ENCODE results near the gene PTPN20.

GRCh38 chr10:47040681-47041080 lies 129.5 kb downstream of the PTPN20 start:
- TF ChIP-seq CREB1 (IDR thresholded peaks at IDR 0.05; ENCODE audit: low read depth) (no peak), MAX (IDR thresholded peaks at IDR 0.05) (no peak), NFIC (IDR thresholded peaks at IDR 0.05) (no peak), RAD21 (IDR thresholded peaks at IDR 0.05; ENCODE audit: low read depth) (no peak), TAF1 (IDR thresholded peaks at IDR 0.05; ENCODE audit: low read depth) (no peak), CEBPB (IDR thresholded peaks at IDR 0.05) (no peak), YY1 (IDR thresholded peaks at IDR 0.05; ENCODE audit: low read depth) (no peak), EGR1 (IDR thresholded peaks at IDR 0.05) (no peak), EP300 (IDR thresholded peaks at IDR 0.05; ENCODE audit: borderline replicate concordance) (no peak)
- TF ChIP-seq, protein P1, sequence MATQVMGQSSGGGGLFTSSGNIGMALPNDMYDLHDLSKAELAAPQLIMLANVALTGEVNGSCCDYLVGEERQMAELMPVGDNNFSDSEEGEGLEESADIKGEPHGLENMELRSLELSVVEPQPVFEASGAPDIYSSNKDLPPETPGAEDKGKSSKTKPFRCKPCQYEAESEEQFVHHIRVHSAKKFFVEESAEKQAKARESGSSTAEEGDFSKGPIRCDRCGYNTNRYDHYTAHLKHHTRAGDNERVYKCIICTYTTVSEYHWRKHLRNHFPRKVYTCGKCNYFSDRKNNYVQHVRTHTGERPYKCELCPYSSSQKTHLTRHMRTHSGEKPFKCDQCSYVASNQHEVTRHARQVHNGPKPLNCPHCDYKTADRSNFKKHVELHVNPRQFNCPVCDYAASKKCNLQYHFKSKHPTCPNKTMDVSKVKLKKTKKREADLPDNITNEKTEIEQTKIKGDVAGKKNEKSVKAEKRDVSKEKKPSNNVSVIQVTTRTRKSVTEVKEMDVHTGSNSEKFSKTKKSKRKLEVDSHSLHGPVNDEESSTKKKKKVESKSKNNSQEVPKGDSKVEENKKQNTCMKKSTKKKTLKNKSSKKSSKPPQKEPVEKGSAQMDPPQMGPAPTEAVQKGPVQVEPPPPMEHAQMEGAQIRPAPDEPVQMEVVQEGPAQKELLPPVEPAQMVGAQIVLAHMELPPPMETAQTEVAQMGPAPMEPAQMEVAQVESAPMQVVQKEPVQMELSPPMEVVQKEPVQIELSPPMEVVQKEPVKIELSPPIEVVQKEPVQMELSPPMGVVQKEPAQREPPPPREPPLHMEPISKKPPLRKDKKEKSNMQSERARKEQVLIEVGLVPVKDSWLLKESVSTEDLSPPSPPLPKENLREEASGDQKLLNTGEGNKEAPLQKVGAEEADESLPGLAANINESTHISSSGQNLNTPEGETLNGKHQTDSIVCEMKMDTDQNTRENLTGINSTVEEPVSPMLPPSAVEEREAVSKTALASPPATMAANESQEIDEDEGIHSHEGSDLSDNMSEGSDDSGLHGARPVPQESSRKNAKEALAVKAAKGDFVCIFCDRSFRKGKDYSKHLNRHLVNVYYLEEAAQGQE (IDR thresholded peaks at IDR 0.05; ENCODE audit: low read depth): no peak

Measured in Ishikawa (cell line).